ENCODE results near the gene SHKBP1. TPM values are rescaled to one million over a fixed set of nuclear protein-coding genes. Genes with fewer than 3 reads are reported as not detected.

SHKBP1 gene
- total and polyA plus RNA-seq, 2 of the 13 experiments (the other 11 are each of a cell fraction or from before 2014, with no cell fraction given): 16.2 to 17.4 TPM

DNA sequence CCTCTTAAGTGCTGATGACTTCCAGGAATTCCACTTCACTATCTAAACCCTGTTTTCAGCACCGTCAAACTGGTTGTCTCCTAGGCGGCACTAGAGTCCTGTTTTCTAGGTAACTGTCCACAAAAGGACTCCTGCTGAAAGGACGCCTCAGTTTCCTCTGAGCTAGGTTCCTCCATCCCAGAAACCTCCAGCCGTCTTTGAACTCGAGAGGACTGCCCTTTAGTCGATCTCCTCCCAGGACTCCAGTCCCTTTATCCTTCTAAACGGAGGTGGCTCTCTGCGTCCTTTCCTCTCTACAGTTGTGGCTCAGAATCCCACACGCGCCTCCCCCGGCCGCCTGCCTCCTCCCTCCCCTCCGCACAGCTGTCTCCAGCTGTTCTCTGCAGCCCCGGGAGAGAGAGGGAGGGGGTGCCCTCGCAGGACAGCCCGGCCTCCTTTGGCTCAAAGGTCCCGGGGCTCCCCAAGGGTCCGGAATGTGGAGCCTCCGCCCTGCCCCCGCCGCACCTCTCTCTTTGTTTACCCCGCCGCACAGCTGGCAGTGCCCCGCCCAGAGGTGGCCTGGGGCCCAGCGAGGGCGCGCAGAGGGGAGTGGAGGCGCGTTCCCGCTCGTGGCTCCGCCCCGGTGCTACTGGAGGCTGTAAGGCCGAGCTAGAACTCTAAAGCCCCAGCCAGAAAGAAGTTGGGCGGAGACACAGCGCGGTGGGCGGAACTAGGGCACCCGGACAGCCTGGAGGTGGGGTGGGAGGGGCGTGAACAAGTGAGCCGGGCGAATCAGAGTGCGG lies 26.9 kb downstream of the SHKBP1 start (continued):
- TF ChIP-seq ERF (CRISPR knock-in tag; IDR thresholded peaks at IDR 0.05) (peak; percentile 94), ZNF768 (CRISPR knock-in tag; IDR thresholded peaks at IDR 0.05) (peak; percentile 42; the same call in 1 of the 2 replicates), KAT8 (CRISPR knock-in tag; IDR thresholded peaks at IDR 0.05) (peak; percentile 88), ZFP37 (CRISPR knock-in tag; IDR thresholded peaks at IDR 0.05; ENCODE audit: borderline replicate concordance) (no peak), ARID2 (CRISPR knock-in tag; IDR thresholded peaks at IDR 0.05; ENCODE audit: borderline replicate concordance) (no peak), TP53 (CRISPR knock-in tag; conservative IDR thresholded peaks at IDR 0.05) (0 out of 2 replicates have a peak, but pooled peaks have one; percentile 44), FIP1L1 (IDR thresholded peaks at IDR 0.05; ENCODE audit: borderline replicate concordance, insufficient read depth, low read depth, low read length) (no peak), ZSCAN21 (CRISPR knock-in tag; IDR thresholded peaks at IDR 0.05; ENCODE audit: borderline replicate concordance) (peak; percentile 40; the same call in 1 of the 2 replicates), ZNF335 (CRISPR knock-in tag; IDR thresholded peaks at IDR 0.05) (peak; percentile 57; the same call in 1 of the 2 replicates), ZNF703 (CRISPR knock-in tag; IDR thresholded peaks at IDR 0.05; ENCODE audit: borderline replicate concordance) (peak; percentile 94), ZNF24 (IDR thresholded peaks at IDR 0.05) (no peak), CAMTA2 (CRISPR knock-in tag; IDR thresholded peaks at IDR 0.05; ENCODE audit: borderline replicate concordance) (no peak), NFKBIZ (CRISPR knock-in tag; IDR thresholded peaks at IDR 0.05) (no peak; the same call in 1 of the 2 replicates), RCOR2 (CRISPR knock-in tag; IDR thresholded peaks at IDR 0.05) (peak; percentile 64; the same call in 1 of the 2 replicates), HNRNPUL1 (IDR thresholded peaks at IDR 0.05; ENCODE audit: low read depth, low read length) (peak; percentile 61; the same call in 1 of the 2 replicates), ZNF274 (CRISPR knock-in tag; IDR thresholded peaks at IDR 0.05) (no peak), PHB2 (IDR thresholded peaks at IDR 0.05; ENCODE audit: partially characterized antibody) (no peak), TOE1 (CRISPR knock-in tag; IDR thresholded peaks at IDR 0.05) (0 out of 2 replicates have a peak, but pooled peaks have one; percentile 39), KLF11 (CRISPR knock-in tag; IDR thresholded peaks at IDR 0.05) (peak; percentile 89), ZNF891 (CRISPR knock-in tag; IDR thresholded peaks at IDR 0.05) (peak; percentile 67; the same call in 1 of the 2 replicates), ZNF143 (CRISPR knock-in tag; IDR thresholded peaks at IDR 0.05) (0 out of 2 replicates have a peak, but pooled peaks have one; percentile 36), TBX2 (CRISPR knock-in tag; IDR thresholded peaks at IDR 0.05; ENCODE audit: borderline replicate concordance) (peak; percentile 96), MIER3 (CRISPR knock-in tag; IDR thresholded peaks at IDR 0.05; ENCODE audit: borderline replicate concordance) (no peak; the same call in 1 of the 2 replicates)
- TF ChIP-seq, protein P1, sequence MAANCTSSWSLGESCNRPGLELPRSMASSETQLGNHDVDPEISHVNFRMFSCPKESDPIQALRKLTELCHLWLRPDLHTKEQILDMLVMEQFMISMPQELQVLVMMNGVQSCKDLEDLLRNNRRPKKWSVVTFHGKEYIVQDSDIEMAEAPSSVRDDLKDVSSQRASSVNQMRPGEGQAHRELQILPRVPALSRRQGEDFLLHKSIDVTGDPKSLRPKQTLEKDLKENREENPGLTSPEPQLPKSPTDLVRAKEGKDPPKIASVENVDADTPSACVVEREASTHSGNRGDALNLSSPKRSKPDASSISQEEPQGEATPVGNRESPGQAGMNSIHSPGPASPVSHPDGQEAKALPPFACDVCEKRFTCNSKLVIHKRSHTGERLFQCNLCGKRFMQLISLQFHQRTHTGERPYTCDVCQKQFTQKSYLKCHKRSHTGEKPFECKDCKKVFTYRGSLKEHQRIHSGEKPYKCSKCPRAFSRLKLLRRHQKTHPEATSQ (CRISPR knock-in tag; IDR thresholded peaks at IDR 0.05; ENCODE audit: borderline replicate concordance): no peak
- TF ChIP-seq, protein P2, sequence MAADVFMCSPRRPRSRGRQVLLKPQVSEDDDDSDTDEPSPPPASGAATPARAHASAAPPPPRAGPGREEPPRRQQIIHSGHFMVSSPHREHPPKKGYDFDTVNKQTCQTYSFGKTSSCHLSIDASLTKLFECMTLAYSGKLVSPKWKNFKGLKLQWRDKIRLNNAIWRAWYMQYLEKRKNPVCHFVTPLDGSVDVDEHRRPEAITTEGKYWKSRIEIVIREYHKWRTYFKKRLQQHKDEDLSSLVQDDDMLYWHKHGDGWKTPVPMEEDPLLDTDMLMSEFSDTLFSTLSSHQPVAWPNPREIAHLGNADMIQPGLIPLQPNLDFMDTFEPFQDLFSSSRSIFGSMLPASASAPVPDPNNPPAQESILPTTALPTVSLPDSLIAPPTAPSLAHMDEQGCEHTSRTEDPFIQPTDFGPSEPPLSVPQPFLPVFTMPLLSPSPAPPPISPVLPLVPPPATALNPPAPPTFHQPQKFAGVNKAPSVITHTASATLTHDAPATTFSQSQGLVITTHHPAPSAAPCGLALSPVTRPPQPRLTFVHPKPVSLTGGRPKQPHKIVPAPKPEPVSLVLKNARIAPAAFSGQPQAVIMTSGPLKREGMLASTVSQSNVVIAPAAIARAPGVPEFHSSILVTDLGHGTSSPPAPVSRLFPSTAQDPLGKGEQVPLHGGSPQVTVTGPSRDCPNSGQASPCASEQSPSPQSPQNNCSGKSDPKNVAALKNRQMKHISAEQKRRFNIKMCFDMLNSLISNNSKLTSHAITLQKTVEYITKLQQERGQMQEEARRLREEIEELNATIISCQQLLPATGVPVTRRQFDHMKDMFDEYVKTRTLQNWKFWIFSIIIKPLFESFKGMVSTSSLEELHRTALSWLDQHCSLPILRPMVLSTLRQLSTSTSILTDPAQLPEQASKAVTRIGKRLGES (CRISPR knock-in tag; IDR thresholded peaks at IDR 0.05; ENCODE audit: borderline replicate concordance): no peak
- TF ChIP-seq, protein P3, sequence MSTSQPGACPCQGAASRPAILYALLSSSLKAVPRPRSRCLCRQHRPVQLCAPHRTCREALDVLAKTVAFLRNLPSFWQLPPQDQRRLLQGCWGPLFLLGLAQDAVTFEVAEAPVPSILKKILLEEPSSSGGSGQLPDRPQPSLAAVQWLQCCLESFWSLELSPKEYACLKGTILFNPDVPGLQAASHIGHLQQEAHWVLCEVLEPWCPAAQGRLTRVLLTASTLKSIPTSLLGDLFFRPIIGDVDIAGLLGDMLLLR (CRISPR knock-in tag; IDR thresholded peaks at IDR 0.05): 0 out of 2 replicates have a peak, but pooled peaks have one; percentile 54
